Measurements from ENCODE around the gene CPAMD8. TPM values are rescaled to one million over a fixed set of nuclear protein-coding genes. Genes with fewer than 3 reads are reported as not detected.

The CPAMD8 gene
- total and polyA plus RNA-seq, 10 of the 15 experiments (the other 5 are each of a cell fraction or from before 2014, with no cell fraction given) = 0.12 to 0.97 (median 0.25) TPM; not detected in 3

GRCh38 chr19:17002455-17002854 is 24.2 kb downstream of the CPAMD8 start:
- H2AFZ ChIP-seq (ENCODE audit: control insufficient read depth, low read depth, low read length) = no peak overlapping the region
- no peak overlapping the region for H3K9ac ChIP-seq (ENCODE audit: control insufficient read depth, insufficient read depth, low read length)
- TF ChIP-seq EZH2 (IDR thresholded peaks at IDR 0.05; ENCODE audit: borderline replicate concordance, control insufficient read depth, low read depth, low read length) (no peak), POU2F2 (IDR thresholded peaks at IDR 0.05; ENCODE audit: borderline replicate concordance, low read depth, low read length) (no peak), RUNX3 (IDR thresholded peaks at IDR 0.05; ENCODE audit: low read length) (no peak), ZSCAN29 (IDR thresholded peaks at IDR 0.05) (no peak), MEF2A (IDR thresholded peaks at IDR 0.05; ENCODE audit: insufficient read depth, low read depth, low read length) (no peak), IKZF1 (conservative IDR thresholded peaks at IDR 0.05) (no peak), NBN (IDR thresholded peaks at IDR 0.05) (no peak), BACH1 (IDR thresholded peaks at IDR 0.05; ENCODE audit: borderline replicate concordance) (no peak), MXI1 (IDR thresholded peaks at IDR 0.05; ENCODE audit: low read depth, low read length) (no peak), BRCA1 (IDR thresholded peaks at IDR 0.05; ENCODE audit: low read depth, low read length) (no peak), CEBPB (IDR thresholded peaks at IDR 0.05; ENCODE audit: borderline replicate concordance in 1 of 2, low read depth in 2 of 2, low read length in 2 of 2) (no peak)
- H3K9me3 ChIP-seq (replicated peaks; ENCODE audit: control insufficient read depth, insufficient read depth, low read length) = no peaks in the 10 kb centered on the region; the same call in 2 of the 3 replicates
- POLR2A ChIA-PET = no interaction called here
- FAIRE-seq = no peak
- H3K4me1 ChIP-seq (ENCODE audit: control insufficient read depth, insufficient read depth, low read length) = no peaks in the 10 kb centered on the region
- CTCF ChIA-PET = interaction anchor here (0.7 kb wide), 1 partner anchor 257 kb away, joined by 3 read pairs; no protein-coding TSS in a partner anchor
- no peak overlapping the region for H3K4me2 ChIP-seq (ENCODE audit: control insufficient read depth, insufficient read depth)
- H3K27ac ChIP-seq (ENCODE audit: control insufficient read depth, insufficient read depth) = no peak overlapping the region
- H3K4me3 ChIP-seq = no peak overlapping the region
- intact Hi-C loops (cut with micrococcal nuclease; ENCODE audit: unreplicated experiment) = no loop called here
- no peaks in the 10 kb centered on the region for H4K20me1 ChIP-seq (ENCODE audit: control insufficient read depth, insufficient read depth)
- H3K79me2 ChIP-seq (ENCODE audit: control insufficient read depth, insufficient read depth, low read length) = no peaks in the 10 kb centered on the region
- in situ Hi-C loops (cut with MboI) = no loop called here
- BruUV-seq (replicated peaks) = no TSS peak
- H3K36me3 ChIP-seq (ENCODE audit: control insufficient read depth in 2 of 2, insufficient read depth in 2 of 2, low read length in 1 of 2) = no peaks in the 10 kb centered on the region
- WGBS (ENCODE audit: insufficient coverage, insufficient replicate concordance, low lambda C conversion rate, missing lambda C conversion rate) = 7% methylated on average over 7 of the region's 7 CpGs
- H3K27me3 ChIP-seq (replicated peaks in 1 of 2; ENCODE audit: control insufficient read depth in 2 of 2, insufficient read depth in 2 of 2, low read length in 1 of 2) = no peaks in the 10 kb centered on the region
- no peak for ATAC-seq
- DNase-seq (ENCODE audit: low read depth, low spot score) = no peak
- RAD21 ChIA-PET (ENCODE audit: unreplicated experiment) = no interaction called here
- SMC1A ChIA-PET (ENCODE audit: uncharacterized antibody, unreplicated experiment) = no interaction called here

Measured in GM12878 (cell line).